Measurements from ENCODE around the gene ANG. TPM values are rescaled to one million over a fixed set of nuclear protein-coding genes. Genes with fewer than 3 reads are reported as not detected.
A peak's percentile ranks its signal among the peaks of the same experiment; 100 is the strongest.

The ANG gene
- polyA plus RNA-seq, 3 donors: 9.8 to 55.7 (median 31.4) TPM

GRCh38 chr14:20676072-20676471 is 12.5 kb upstream of the ANG start:
- Mint-ChIP-seq H3K4me3 (peak overlapping the region in 1 of 2 donors; percentile 51), H3K9me3 (peaks cover 0 to 2% (median 0%) of the 10 kb centered on the region in 7 donors), H3K36me3 (no peaks in the 10 kb centered on the region), H3K27ac (peak overlapping the region in 1 of 7 donors; percentile 23), H3K27me3 (ENCODE audit: low read depth in 3 of 3) (peaks cover 2 to 4% (median 3%) of the 10 kb centered on the region in 3 donors), H3K4me1 (peaks cover 18% of the 10 kb centered on the region)
- Histone ChIP-seq H3K36me3 (replicated peaks in 1 of 2; ENCODE audit: control insufficient read depth in 1 of 2, insufficient read depth in 2 of 2, low read length in 2 of 2) (no peaks in the 10 kb centered on the region), H3K9me3 (replicated peaks in 1 of 2; ENCODE audit: control insufficient read depth in 1 of 2, insufficient read depth in 1 of 2, low read length in 2 of 2) (no peaks in the 10 kb centered on the region), H3K4me3 (replicated peaks in 1 of 3; ENCODE audit: low read depth in 2 of 3, low read length in 3 of 3) (no peak overlapping the region), H3K27me3 (ENCODE audit: control insufficient read depth in 2 of 2, insufficient read depth in 2 of 2, low read length in 2 of 2) (no peaks in the 10 kb centered on the region), H3K9ac (ENCODE audit: insufficient read depth, low read length, poor library complexity, severe bottlenecking) (no peak overlapping the region), H4K20me1 (ENCODE audit: insufficient read depth, low read length) (no peaks in the 10 kb centered on the region), H3K27ac (ENCODE audit: low read depth in 1 of 2, low read length in 2 of 2) (no peak overlapping the region), H3K4me2 (replicated peaks; ENCODE audit: extremely low read depth, low read length, poor library complexity, severe bottlenecking) (no peak overlapping the region), H3K4me1 (ENCODE audit: control insufficient read depth in 1 of 2, insufficient read depth in 2 of 2, low read length in 2 of 2) (peaks cover 17% of the 10 kb centered on the region in 2 donors), H2AFZ (ENCODE audit: insufficient read depth, low read depth, low read length, poor library complexity, severe bottlenecking) (no peak overlapping the region), H3K79me2 (ENCODE audit: insufficient read depth, low read length) (no peaks in the 10 kb centered on the region)
- intact Hi-C loops (cut with micrococcal nuclease): no loop called here
- no peak for TF ChIP-seq CTCF (IDR thresholded peaks at IDR 0.05)
- 100% methylated on average over 1 of the region's 2 CpGs for WGBS (ENCODE audit: insufficient coverage)
- no peak for DNase-seq

GRCh38 chr14:20679907-20680306 is 8.7 kb upstream of the ANG start:
- Mint-ChIP-seq H3K9me3 (no peaks in the 10 kb centered on the region), H3K4me3 (no peak overlapping the region), H3K27ac (no peak overlapping the region), H3K36me3 (no peaks in the 10 kb centered on the region), H3K27me3 (ENCODE audit: low read depth in 3 of 3) (peaks cover 0 to 7% (median 2%) of the 10 kb centered on the region in 3 donors), H3K4me1 (peaks cover 26% of the 10 kb centered on the region)
- H3K9me3 ChIP-seq (replicated peaks in 1 of 2; ENCODE audit: control insufficient read depth in 1 of 2, insufficient read depth in 1 of 2, low read length in 2 of 2): no peaks in the 10 kb centered on the region
- no peak for TF ChIP-seq CTCF (IDR thresholded peaks at IDR 0.05)
- H3K36me3 ChIP-seq (replicated peaks in 1 of 2; ENCODE audit: control insufficient read depth in 1 of 2, insufficient read depth in 2 of 2, low read length in 2 of 2): no peaks in the 10 kb centered on the region
- intact Hi-C loops (cut with micrococcal nuclease): loop anchor here (5.0 to 10.0 kb wide), 6 partner anchors 48 to 425 kb away; partner anchors contain the start of genes PARP2 (in 1 of the 2), TMEM253 (in 1 of the 2) and ZNF219 (in 1 of the 2)
- no peak overlapping the region for H3K27ac ChIP-seq (ENCODE audit: low read depth in 1 of 2, low read length in 2 of 2)
- H3K4me1 ChIP-seq (ENCODE audit: control insufficient read depth in 1 of 2, insufficient read depth in 2 of 2, low read length in 2 of 2): peaks cover 41 to 44% of the 10 kb centered on the region in 2 donors
- H4K20me1 ChIP-seq (ENCODE audit: insufficient read depth, low read length): no peaks in the 10 kb centered on the region
- H3K27me3 ChIP-seq (ENCODE audit: control insufficient read depth in 2 of 2, insufficient read depth in 2 of 2, low read length in 2 of 2): no peaks in the 10 kb centered on the region
- peak overlapping the region; percentile 88 for H3K4me2 ChIP-seq (replicated peaks; ENCODE audit: extremely low read depth, low read length, poor library complexity, severe bottlenecking)
- DNase-seq: peak in 2 of 3 donors; percentile 21 to 28
- no peak overlapping the region for H3K9ac ChIP-seq (ENCODE audit: insufficient read depth, low read length, poor library complexity, severe bottlenecking)
- 100% methylated on average over 1 of the region's 1 CpG for WGBS (ENCODE audit: insufficient coverage)
- H3K4me3 ChIP-seq (replicated peaks in 1 of 3; ENCODE audit: low read depth in 2 of 3, low read length in 3 of 3): no peak overlapping the region
- no peak overlapping the region for H2AFZ ChIP-seq (ENCODE audit: insufficient read depth, low read depth, low read length, poor library complexity, severe bottlenecking)
- H3K79me2 ChIP-seq (ENCODE audit: insufficient read depth, low read length): no peaks in the 10 kb centered on the region

Data from CD14-positive monocyte (primary cell).